MM.1S (cell line): ENCODE measurements around the gene VIM.

Experiments
- EZH2 ChIP-seq: fragments of 300-600 bp; sonication (generic); optimal IDR thresholded peaks from 2 replicates; pipeline ENCODE3; 2017; ENCODE audit warnings: low read depth, mild to moderate bottlenecking, antibody characterized with exemption, low read length, mixed read lengths
- TF ChIP-seq, protein P1 (sequence below): fragments of 300-600 bp; sonication (generic); IDR thresholded peaks from 2 replicates; pipeline ENCODE4 v1.5.1; 2016; ENCODE audit warnings: antibody characterized with exemption, low read length, mixed read lengths

DNA sequence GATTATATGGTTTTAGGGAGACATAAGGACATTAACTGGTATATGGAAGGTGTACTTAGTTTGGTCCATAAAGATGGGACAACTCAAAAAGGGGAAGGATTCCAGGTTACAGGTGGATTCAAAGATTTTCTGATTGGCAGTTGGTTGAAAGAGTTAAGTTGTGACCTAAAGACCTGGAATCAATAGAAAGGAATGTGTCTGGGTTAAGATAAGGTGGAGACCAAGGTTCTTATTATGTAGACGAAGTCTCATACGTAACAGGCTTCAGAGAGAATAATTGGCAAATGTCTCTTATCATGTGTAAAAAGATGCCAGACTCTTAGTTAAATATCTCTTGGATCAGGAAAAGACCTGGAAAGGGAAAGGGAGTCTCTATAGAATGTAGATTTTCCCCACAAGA lies 25.5 kb upstream of the VIM start:
- TF ChIP-seq, protein P1, sequence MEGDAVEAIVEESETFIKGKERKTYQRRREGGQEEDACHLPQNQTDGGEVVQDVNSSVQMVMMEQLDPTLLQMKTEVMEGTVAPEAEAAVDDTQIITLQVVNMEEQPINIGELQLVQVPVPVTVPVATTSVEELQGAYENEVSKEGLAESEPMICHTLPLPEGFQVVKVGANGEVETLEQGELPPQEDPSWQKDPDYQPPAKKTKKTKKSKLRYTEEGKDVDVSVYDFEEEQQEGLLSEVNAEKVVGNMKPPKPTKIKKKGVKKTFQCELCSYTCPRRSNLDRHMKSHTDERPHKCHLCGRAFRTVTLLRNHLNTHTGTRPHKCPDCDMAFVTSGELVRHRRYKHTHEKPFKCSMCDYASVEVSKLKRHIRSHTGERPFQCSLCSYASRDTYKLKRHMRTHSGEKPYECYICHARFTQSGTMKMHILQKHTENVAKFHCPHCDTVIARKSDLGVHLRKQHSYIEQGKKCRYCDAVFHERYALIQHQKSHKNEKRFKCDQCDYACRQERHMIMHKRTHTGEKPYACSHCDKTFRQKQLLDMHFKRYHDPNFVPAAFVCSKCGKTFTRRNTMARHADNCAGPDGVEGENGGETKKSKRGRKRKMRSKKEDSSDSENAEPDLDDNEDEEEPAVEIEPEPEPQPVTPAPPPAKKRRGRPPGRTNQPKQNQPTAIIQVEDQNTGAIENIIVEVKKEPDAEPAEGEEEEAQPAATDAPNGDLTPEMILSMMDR, result no peak
- TF ChIP-seq EZH2, result no peak
